Cardiac fibroblast (primary cell): ENCODE results near the gene HNMT.
A peak's percentile ranks its signal among the peaks of the same experiment; 100 is the strongest.

Source experiments
- DNase-seq, 2 donors: peaks; one replicate each; pipeline versions ENCODE4 v3.0.0 to v3.0.0-alpha.2; 2010; ENCODE audit warnings: low read depth in 2 of 2
- H3K4me3 ChIP-seq, 2 donors: replicated peaks in 1 of 2; 1 replicate in 1 of 2; 2 replicates in 1 of 2; pipeline ENCODE4 v1.5.1; 2011; ENCODE audit warnings: low read depth in 2 of 2, low read length in 2 of 2, mild to moderate bottlenecking in 2 of 2, moderate library complexity in 1 of 2
- TF ChIP-seq, protein P1 (sequence below): IDR thresholded peaks from one replicate; pipeline ENCODE4 v1.5.1; 2011; ENCODE audit warnings: low read depth, mild to moderate bottlenecking, low read length, inconsistent platforms

HNMT gene

DNA sequence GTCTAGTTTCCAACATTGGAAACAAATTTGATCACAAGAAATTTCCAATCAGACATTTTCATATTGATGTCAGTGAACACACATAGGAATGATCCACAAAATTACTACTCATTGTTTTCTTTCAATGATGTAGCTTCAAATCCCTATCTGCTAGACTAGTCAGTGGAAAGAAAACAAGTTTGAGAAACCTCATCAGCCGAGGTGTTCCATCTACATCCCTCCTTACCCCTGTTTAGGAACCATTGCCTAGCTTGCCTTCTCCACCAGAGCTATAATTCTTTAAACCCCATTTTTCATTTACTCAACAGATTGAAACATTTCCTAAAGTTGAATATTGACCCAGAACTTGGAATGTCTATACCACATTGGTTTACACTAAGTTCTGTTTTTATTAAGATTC lies 45.3 kb downstream of the HNMT start:
- no peak overlapping the region for H3K4me3 ChIP-seq
- no peak for DNase-seq
- TF ChIP-seq, protein P1, sequence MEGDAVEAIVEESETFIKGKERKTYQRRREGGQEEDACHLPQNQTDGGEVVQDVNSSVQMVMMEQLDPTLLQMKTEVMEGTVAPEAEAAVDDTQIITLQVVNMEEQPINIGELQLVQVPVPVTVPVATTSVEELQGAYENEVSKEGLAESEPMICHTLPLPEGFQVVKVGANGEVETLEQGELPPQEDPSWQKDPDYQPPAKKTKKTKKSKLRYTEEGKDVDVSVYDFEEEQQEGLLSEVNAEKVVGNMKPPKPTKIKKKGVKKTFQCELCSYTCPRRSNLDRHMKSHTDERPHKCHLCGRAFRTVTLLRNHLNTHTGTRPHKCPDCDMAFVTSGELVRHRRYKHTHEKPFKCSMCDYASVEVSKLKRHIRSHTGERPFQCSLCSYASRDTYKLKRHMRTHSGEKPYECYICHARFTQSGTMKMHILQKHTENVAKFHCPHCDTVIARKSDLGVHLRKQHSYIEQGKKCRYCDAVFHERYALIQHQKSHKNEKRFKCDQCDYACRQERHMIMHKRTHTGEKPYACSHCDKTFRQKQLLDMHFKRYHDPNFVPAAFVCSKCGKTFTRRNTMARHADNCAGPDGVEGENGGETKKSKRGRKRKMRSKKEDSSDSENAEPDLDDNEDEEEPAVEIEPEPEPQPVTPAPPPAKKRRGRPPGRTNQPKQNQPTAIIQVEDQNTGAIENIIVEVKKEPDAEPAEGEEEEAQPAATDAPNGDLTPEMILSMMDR = no peak

- H3K4me3 ChIP-seq = no peak overlapping the region
- DNase-seq = no peak
- TF ChIP-seq, protein P1 = no peak
Measured at GRCh38 chr2:138010890-138011289, 46.6 kb downstream of the HNMT start.

DNA sequence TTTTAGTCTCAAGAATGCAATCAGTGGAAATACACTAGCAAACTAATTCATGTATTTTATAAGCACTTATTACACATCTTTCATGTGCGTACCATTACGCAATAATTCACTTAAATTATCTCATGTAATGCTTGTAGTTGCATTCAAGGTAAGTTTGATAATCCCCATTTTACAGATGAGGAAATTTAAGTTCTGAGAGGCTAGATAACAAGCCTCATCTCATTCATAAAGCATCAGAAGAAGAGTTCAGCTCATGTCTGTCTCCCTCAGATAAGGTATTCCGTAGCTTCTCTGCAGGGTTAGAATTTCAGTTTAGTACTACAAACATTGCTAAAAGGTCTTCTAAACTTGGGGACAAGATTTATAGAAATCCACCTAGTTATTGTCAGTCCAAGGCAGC lies 47.8 kb downstream of the HNMT start:
- DNase-seq = no peak
- no peak overlapping the region for H3K4me3 ChIP-seq
- TF ChIP-seq, protein P1 = no peak

DNA sequence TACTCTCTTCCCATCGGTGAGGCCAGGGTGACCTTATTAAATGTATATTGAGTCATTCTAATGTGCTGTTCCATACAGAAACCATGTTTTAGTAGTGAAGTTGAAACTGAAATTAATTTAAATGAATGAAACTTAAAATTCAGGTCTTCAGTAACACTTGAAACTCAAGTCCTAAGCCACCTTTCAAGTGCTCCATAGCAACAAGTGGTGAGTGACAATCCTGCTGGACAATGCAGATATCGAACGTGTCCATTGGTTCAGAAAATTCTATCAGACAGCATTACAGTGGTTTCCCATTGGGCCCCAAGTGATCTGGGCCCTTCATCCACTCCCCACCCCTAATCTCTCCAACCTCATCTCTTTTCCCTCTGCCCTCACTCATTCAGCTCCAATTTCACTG lies 48.7 kb downstream of the HNMT start:
- H3K4me3 ChIP-seq = no peak overlapping the region
- TF ChIP-seq, protein P1 = no peak
- DNase-seq = no peak

DNA sequence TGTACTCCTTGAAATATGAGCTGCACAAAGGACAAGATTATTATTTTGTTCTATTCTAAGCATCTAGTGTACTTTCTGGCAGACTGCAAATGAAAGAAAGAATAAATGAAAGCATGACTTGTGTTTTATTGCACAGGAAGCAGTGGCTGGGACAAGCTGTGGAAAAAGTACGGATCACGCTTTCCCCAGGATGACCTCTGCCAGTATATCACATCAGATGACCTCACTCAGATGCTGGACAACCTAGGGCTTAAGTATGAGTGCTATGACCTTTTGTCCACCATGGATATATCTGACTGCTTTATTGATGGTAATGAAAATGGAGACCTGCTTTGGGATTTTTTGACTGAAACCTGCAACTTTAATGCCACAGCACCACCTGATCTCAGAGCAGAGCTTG lies 49.4 kb downstream of the HNMT start:
- DNase-seq = no peak
- H3K4me3 ChIP-seq = no peak overlapping the region

GRCh38 chr2:138015494-138015893 lies 51.2 kb downstream of the HNMT start:
- DNase-seq = no peak
- TF ChIP-seq, protein P1 = no peak
- no peak overlapping the region for H3K4me3 ChIP-seq

More for the DNA sequence above, 49.4 kb downstream of the HNMT start:
- TF ChIP-seq, protein P1 = no peak

DNA sequence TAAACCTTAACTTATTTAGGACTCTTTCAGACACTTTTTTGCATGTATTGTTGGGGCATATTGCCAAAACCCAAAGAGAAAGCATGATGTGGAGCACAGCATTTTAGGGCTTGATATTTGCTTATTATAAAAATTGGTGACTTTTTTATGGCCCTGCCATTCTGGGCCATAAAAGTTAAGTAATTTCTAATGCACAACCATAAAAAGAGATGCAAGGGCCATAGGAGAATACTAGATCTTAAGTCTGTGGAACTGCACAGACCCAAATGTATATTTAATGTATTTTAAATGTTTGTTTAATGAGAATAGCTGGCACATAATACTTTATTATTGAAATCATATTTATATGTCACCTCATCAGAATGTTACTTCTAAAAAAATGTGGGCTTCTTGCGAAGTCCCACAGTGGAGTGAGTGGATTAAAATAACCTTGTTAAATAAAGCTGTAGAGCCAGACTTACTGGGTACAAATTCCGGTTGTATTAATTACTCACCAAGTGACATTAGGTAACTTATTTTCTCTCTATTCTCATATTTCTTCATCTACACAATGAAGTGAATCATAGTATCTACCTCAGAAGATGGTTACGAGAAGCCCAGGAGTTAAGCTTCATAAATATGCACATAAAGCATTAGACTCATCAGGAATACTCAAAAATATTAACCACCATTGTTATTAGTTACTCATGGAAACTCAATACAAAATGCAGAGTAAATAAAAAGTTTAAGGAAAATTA lies 52.2 kb downstream of the HNMT start:
- TF ChIP-seq, protein P1 = no peak
- peak in 1 of 2 donors; percentile 35 for DNase-seq
- H3K4me3 ChIP-seq = no peak overlapping the region
